Endodermal cell (in vitro differentiated cells): ENCODE data around the gene ABCG1. TPM values are rescaled to one million over a fixed set of nuclear protein-coding genes. Genes with fewer than 3 reads are reported as not detected.

Source experiments
- DNase-seq: peaks from one replicate; pipeline ENCODE4 v3.0.0-alpha.2; 2017
- H3K27ac ChIP-seq: 2 replicates; pipeline ENCODE4 v1.5.1; 2013; ENCODE audit warnings: mild to moderate bottlenecking, low read depth, low read length, moderate library complexity
- H3K27me3 ChIP-seq: 2 replicates; pipeline ENCODE4 v1.6.1; 2013; ENCODE audit warnings: mild to moderate bottlenecking, low read length, moderate library complexity; ENCODE audit not compliant: insufficient read depth, control insufficient read depth, poor library complexity, severe bottlenecking
- H3K36me3 ChIP-seq: 2 replicates; pipeline ENCODE4 v1.7.0; 2013; ENCODE audit warnings: mild to moderate bottlenecking, low read length, moderate library complexity; ENCODE audit not compliant: control insufficient read depth, insufficient read depth
- H3K4me1 ChIP-seq: one replicate; pipeline ENCODE4 v1.7.0; 2013; ENCODE audit warnings: low read length; ENCODE audit not compliant: control insufficient read depth, insufficient read depth
- H3K4me3 ChIP-seq: 2 replicates; pipeline ENCODE4 v1.5.1; 2013; ENCODE audit warnings: mild to moderate bottlenecking, low read length, moderate library complexity
- H3K9ac ChIP-seq: 2 replicates; pipeline ENCODE4 v1.6.1; 2013; ENCODE audit warnings: mild to moderate bottlenecking, low read length, moderate library complexity; ENCODE audit not compliant: poor library complexity, severe bottlenecking; ENCODE audit errors: extremely low read depth
- H3K9me3 ChIP-seq: 2 replicates; pipeline ENCODE4 v1.6.1; 2013; ENCODE audit warnings: mild to moderate bottlenecking, low read length, moderate library complexity; ENCODE audit not compliant: control insufficient read depth
- H3K27ac Mint-ChIP-seq: 2 replicates; pipeline ENCODE4 v1.8.0; 2020; ENCODE audit warnings: mixed read lengths
- H3K27me3 Mint-ChIP-seq: 2 replicates; pipeline ENCODE4 v1.8.0; 2021; ENCODE audit warnings: mild to moderate bottlenecking, mixed read lengths; ENCODE audit not compliant: insufficient read depth
- H3K36me3 Mint-ChIP-seq: 2 replicates; pipeline ENCODE4 v1.8.0; 2020; ENCODE audit warnings: low read depth, mixed read lengths
- H3K4me1 Mint-ChIP-seq: 2 replicates; pipeline ENCODE4 v1.8.0; 2020; ENCODE audit warnings: mixed read lengths
- H3K4me3 Mint-ChIP-seq: 2 replicates; pipeline ENCODE4 v1.8.0; 2020; ENCODE audit warnings: mild to moderate bottlenecking, moderate library complexity, mixed read lengths
- H3K9me3 Mint-ChIP-seq: 2 replicates; pipeline ENCODE4 v1.8.0; 2020; ENCODE audit warnings: mild to moderate bottlenecking, mixed read lengths
- WGBS, 2 experiments: methylation state at CpG; one replicate each; pipeline versions ENCODE4 v1.1.5 to v1.1.7; 2013; ENCODE audit warnings: missing lambda C conversion rate in 2 of 2, mixed read lengths in 1 of 2; ENCODE audit not compliant: insufficient coverage in 1 of 2, insufficient read length in 1 of 2; 5-methylcytosine and 5-hydroxymethylcytosine counted together
- total RNA-seq, 2 donors: library from RNA; stranded (reverse); fragmentation: NEBNext Ultra II Directional in 1 of 2; extraction: Animal tissue kit (Norgen Biotek cat#: 25700) in 1 of 2; gene quantifications; 2 replicates in 1 of 2; 3 replicates in 1 of 2; pipeline ENCODE4 v1.2.1, GENCODE V29; 2021
- TF ChIP-seq, protein P1 (sequence below): fragments of 200-600 bp; sonication (generic); conservative IDR thresholded peaks from 2 replicates; pipeline ENCODE4 v1.5.0; 2021; ENCODE audit warnings: antibody characterized with exemption, mild to moderate bottlenecking

The ABCG1 gene
- total RNA-seq, 2 donors from 2014 or later: 1.6 to 5.4 TPM

DNA sequence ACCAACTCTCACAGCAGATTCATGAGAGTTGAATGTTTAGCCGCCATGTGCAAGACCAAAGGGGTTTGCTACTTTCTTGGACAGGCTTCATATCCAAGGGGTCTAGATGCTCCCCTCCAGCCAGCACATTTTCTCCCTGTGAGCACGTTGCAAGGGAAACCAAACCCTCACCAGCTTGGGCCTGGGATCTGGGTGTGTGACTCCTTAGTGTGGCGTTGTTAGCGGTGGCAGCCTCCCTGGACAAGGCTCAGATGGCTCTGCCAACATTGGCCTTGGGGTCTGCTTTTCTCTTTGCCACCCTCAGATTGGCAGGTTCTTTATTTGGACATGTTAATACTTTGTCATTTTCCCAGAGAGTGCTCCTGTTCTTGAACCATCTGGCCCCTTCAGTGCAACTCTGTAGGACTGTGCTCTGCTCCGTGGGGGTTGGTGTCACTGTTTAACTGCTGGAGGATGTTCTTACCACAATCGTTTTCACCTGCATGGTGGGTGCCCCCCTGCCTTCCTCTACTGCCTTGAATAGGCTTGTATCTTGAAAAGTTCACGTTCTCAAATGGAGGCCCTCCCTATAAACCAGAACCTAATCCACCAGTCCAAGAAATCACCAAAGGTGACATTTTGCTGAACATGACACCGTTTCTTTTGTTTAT, 13.4 kb downstream of the ABCG1 start:
- H3K27me3 ChIP-seq: peaks cover 38% of the 10 kb centered on the region
- H3K27ac ChIP-seq: no peak overlapping the region
- no peaks in the 10 kb centered on the region for H3K9me3 Mint-ChIP-seq
- H3K27ac Mint-ChIP-seq: no peak overlapping the region
- H3K4me1 ChIP-seq: peaks cover 7% of the 10 kb centered on the region
- WGBS, 2 experiments: 89 to 95% methylated on average over 5 to 8 of the region's 8 CpGs
- H3K9ac ChIP-seq: no peak overlapping the region
- no peak overlapping the region for H3K4me3 ChIP-seq
- peaks cover 31% of the 10 kb centered on the region for H3K4me1 Mint-ChIP-seq
- no peak for DNase-seq
- no peaks in the 10 kb centered on the region for H3K36me3 Mint-ChIP-seq
- peaks cover 46% of the 10 kb centered on the region for H3K27me3 Mint-ChIP-seq
- H3K36me3 ChIP-seq: no peaks in the 10 kb centered on the region
- no peaks in the 10 kb centered on the region for H3K9me3 ChIP-seq
- no peak overlapping the region for H3K4me3 Mint-ChIP-seq
- TF ChIP-seq, protein P1, sequence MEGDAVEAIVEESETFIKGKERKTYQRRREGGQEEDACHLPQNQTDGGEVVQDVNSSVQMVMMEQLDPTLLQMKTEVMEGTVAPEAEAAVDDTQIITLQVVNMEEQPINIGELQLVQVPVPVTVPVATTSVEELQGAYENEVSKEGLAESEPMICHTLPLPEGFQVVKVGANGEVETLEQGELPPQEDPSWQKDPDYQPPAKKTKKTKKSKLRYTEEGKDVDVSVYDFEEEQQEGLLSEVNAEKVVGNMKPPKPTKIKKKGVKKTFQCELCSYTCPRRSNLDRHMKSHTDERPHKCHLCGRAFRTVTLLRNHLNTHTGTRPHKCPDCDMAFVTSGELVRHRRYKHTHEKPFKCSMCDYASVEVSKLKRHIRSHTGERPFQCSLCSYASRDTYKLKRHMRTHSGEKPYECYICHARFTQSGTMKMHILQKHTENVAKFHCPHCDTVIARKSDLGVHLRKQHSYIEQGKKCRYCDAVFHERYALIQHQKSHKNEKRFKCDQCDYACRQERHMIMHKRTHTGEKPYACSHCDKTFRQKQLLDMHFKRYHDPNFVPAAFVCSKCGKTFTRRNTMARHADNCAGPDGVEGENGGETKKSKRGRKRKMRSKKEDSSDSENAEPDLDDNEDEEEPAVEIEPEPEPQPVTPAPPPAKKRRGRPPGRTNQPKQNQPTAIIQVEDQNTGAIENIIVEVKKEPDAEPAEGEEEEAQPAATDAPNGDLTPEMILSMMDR: no peak

DNA sequence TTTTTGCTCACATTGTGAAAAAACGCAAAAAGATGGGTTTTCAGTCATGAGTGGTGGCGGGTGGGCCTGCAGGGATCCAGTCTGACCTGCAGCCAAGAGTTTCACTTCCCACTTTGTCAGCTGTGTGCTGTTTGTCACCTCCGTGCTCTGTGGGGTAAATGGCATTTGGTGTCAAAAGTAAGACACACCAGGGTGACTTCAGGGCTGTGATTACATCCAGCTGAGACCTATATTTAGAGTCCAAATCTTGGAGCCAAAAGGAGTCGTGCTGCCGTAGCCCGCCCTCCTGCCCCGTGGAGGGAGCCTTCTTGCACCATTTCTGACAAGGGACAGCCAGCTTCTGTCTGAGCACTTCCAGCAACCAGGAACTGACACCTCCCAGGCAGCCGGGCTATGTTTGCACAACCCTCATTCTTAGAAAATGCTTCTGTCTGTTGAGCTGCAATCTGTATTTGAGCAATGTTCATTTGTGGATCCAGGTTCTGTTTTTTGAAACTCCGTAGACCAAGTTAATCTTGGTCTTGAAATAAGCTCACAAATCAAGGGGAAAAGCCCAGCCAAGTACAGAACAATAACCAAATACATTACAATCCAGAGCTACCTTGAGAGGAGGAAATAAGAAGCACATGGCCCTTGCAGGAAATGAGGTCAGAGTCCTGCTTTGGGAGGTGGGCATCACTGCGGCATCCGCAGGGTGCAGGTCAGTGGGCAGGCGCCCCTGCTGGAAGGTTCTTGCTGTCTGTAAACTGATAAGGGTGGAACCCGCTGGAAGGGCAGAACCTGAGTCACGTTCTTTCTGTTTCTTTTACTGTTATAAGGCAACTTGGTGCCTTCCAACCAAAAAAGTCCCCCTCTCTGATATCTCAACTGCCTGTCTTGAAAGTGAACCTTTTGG, 14.4 kb downstream of the ABCG1 start:
- WGBS, 2 experiments: 78 to 83% methylated on average over 11 to 14 of the region's 14 CpGs
- H3K4me3 Mint-ChIP-seq: no peak overlapping the region
- DNase-seq: peak; percentile 68

DNA sequence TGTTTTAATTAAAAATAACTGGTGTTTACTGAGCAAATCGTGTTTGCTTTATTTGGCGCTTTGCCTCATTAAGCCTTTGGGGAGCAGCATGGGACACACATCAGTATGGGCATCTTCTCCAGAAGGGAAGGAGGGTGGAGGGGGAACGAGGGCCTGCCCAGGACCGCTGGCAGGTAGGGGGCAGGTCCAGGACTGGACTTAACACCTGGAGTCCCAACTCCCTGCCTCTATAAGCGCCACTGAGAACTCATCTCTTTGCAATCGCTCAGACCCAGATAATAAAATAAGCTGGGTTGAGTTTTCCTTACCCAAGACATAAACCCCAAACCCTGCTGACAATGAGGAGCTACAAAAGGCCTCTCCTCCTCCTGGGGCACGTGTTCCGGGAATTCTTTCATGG, 15.1 kb downstream of the ABCG1 start:
- peak overlapping the region; percentile 53 for H3K4me3 Mint-ChIP-seq
- H3K4me1 Mint-ChIP-seq: peaks cover 28% of the 10 kb centered on the region
- TF ChIP-seq, protein P1: no peak
- 72 to 83% methylated on average over 6 to 8 of the region's 8 CpGs for WGBS, 2 experiments
- peaks cover 51% of the 10 kb centered on the region for H3K27me3 Mint-ChIP-seq
- Histone ChIP-seq H3K27me3 (peaks cover 48% of the 10 kb centered on the region), H3K4me3 (peak overlapping the region; percentile 77), H3K27ac (no peak overlapping the region), H3K9me3 (no peaks in the 10 kb centered on the region), H3K9ac (no peak overlapping the region), H3K36me3 (no peaks in the 10 kb centered on the region), H3K4me1 (peaks cover 7% of the 10 kb centered on the region)
- no peak overlapping the region for H3K27ac Mint-ChIP-seq
- H3K9me3 Mint-ChIP-seq: no peaks in the 10 kb centered on the region
- DNase-seq: no peak
- H3K36me3 Mint-ChIP-seq: no peaks in the 10 kb centered on the region

More for the DNA sequence above, 14.4 kb downstream of the ABCG1 start:
- Mint-ChIP-seq H3K27ac (no peak overlapping the region), H3K27me3 (peaks cover 47% of the 10 kb centered on the region), H3K4me1 (peaks cover 28% of the 10 kb centered on the region), H3K36me3 (no peaks in the 10 kb centered on the region), H3K9me3 (no peaks in the 10 kb centered on the region)
- Histone ChIP-seq H3K9me3 (no peaks in the 10 kb centered on the region), H3K27ac (no peak overlapping the region), H3K4me3 (no peak overlapping the region), H3K4me1 (peaks cover 7% of the 10 kb centered on the region), H3K9ac (no peak overlapping the region), H3K27me3 (peaks cover 45% of the 10 kb centered on the region), H3K36me3 (no peaks in the 10 kb centered on the region)
- TF ChIP-seq, protein P1: peak; percentile 64
